ENCODE results near the gene POU5F1.
"Not testable (repeated sequence)": the region's sequence is repeated elsewhere in the genome, so short reads cannot be mapped to it uniquely, and the experiment has no call there.

- TF ChIP-seq CTCF (conservative IDR thresholded peaks at IDR 0.05; ENCODE audit: low read depth, low read length); EZH2phosphoT487 (IDR thresholded peaks at IDR 0.05; ENCODE audit: borderline replicate concordance, low read length); EZH2 (IDR thresholded peaks at IDR 0.05; ENCODE audit: low read length, unreplicated experiment): not testable (repeated sequence)
Observed at GRCh38 chr6:31196251-31197022, 26.0 kb upstream of the POU5F1 start.
